Midbrain (tissue), 1 donor: ENCODE measurements around the gene SRSF12.
A peak's percentile ranks its signal among the peaks of the same experiment; 100 is the strongest.
"Not testable (repeated sequence)": the region's sequence is repeated elsewhere in the genome, so short reads cannot be mapped to it uniquely, and the experiment has no call there.

Experiments
- DNase-seq: peaks from one replicate; lab custom pipeline; 2025; lab: John Stamatoyannopoulos, UW

The SRSF12 gene

GRCh38 chr6:89128256-89128671, 10.4 kb upstream of the SRSF12 start:
- DNase-seq: not testable (repeated sequence)

- peak; percentile 41 for DNase-seq
Observed at GRCh38 chr6:89122625-89123024, 4.8 kb upstream of the SRSF12 start.

GRCh38 chr6:89121934-89122333, 4.1 kb upstream of the SRSF12 start:
- no peak for DNase-seq

DNA sequence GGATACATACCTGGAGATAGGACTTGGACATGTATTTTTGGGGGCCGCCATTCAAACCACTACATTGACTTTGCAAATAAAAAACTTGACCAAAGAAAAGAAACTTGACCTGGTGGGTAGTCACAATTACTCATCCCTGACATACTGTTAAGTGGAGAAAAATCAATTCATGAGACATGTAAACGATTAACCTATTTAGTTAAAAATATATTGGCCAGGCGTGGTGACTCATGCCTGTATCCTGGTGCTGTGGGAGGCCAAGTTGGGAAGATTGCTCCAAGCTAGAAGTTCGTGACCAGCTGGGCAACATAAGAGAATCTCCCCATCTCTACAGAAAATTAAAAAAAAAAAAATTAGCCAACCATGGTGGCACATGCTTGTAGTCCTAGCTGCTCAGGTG, 2.5 kb upstream of the SRSF12 start:
- no peak for DNase-seq

DNA sequence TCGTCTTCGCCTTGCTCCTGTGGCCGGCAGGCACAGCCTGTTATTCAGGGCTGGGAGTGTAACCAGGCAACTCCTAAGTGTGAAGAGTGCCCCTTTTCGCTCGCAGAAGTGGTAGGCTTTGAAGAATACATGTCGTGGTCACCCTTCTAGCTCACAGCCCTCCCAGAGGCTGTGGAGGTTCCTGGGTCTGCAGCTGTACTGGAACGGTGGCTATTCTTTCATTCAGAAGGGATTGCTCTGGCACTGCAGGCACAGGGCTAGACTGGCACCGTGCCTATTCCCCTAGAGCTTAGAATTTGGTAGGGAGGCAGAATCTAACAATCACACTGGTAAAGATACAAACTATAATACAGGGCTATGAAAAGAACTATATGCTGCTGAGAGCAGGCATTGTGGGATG, 1.1 kb upstream of the SRSF12 start:
- no peak for DNase-seq

GRCh38 chr6:89116702-89117101, 1.2 kb downstream of the SRSF12 start:
- DNase-seq: no peak

- no peak for DNase-seq
Observed at GRCh38 chr6:89111933-89112332, 5.9 kb downstream of the SRSF12 start.

DNA sequence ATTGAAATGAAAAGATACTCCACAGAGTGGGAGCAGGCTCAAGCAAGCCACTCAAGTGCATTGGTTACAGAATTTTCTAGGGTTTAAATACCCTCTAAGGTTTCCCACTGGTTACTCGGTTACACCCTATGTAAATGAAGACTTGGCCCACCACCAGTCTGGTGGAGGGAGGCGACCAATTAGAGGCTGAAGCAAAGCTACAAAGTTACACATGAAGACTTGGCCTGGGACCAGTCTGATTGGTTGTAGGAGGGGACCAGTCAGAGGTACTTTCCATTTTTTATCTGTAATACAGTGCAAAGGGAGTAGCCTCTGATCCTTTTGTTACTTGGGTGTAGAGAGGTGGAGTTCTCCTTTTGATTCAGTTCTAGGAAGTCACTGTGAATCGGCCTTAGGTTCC, 7.6 kb downstream of the SRSF12 start:
- DNase-seq: no peak

DNA sequence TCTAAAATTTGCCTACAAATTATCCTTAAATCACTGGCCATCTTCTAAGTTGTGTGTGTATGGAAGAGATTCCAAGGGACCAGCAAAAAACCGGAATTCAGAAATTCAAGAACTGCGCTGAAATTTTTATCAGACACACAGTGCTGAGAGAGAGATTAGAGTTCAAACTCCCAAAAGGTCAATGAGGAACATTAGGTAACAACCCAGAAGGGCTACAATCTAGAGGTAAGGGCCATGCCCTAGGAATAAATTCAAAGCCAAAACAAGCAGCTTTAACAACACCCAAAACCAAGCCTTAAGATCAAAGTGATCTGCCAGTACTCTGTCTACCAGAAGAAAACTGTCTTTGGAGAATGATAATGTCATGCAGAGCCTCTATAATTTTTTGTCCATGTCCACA, 17.8 kb downstream of the SRSF12 start:
- no peak for DNase-seq

GRCh38 chr6:89098461-89098860, 19.4 kb downstream of the SRSF12 start:
- DNase-seq: no peak

- DNase-seq: no peak
Observed at GRCh38 chr6:89087881-89088280, 30.0 kb downstream of the SRSF12 start.

DNA sequence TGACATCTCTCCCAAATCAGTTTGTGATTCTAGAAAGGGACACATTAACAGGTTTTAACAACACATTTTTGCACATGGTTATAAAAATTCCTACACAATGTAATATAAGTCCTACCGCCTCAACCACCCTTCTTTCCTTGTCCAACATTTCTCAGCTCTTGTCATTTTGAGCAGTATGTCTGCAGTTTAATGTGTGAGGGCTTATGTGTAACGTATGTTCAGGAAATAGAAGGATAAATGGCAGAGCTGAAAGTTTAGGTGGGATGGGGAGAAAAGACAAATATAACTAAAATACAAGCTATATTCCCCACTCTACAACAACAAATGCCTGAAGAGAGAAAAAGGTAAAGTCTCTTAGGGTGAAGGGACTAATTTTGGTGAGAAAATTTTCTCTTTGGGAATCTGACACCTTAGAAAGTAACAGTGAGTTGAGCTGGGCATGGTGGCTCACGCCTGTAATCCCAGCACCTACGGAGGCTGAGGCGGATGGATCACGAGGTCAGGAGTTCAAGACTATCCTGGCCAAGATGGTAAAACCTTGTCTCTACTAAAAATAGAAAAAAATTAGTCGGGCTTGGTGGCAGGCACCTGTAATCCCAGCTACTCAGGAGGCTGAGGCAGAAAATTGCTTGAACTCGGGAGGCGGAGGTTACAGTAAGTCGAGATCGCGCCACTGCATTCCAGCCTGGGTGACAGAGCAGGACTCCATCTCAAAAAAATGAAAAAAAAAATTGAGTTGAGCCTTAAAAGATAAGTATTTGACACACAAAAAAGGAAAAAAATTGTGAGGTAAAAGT, 32.3 kb downstream of the SRSF12 start:
- no peak for DNase-seq

DNA sequence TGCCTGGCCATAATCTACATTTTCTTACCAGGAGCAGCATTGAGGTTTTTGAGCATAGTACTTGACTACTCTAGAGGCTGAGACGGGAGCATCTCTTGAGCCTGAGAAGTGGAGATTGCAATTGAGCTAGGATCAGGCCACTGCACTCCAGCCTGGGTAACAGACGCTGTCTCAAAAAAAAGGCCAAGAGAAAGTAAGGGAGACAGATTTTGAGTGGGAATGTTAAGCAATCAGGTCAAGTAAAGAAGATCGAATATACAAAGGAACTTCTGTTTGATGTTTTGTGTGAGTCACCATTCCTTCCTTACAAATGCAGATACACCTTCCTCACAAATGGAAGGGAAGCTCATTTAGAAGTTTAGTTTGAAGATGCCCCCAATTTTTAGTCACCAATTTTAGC, 32.9 kb downstream of the SRSF12 start:
- DNase-seq: no peak

- DNase-seq: no peak
Observed at GRCh38 chr6:89084542-89084941, 33.3 kb downstream of the SRSF12 start.

DNA sequence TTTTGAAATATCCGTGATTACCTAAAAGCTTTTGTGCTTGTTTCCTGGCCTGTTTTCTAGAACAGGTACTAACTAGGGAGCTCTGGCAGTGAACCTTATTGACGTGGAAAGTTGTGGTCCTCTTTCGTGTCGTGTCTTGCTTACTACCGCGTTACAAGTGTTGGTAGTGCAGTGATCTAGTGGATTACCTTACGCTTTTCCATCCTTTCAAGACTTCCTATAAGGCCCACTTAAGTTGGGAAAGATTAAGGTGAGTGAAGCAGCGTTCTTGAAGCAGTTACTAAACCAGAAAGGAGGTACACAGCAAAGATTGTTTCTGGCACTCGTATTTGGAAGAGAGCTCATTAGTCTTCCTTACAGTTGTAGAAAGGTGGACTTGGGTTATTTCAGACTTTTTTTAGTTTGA, 35.4 kb downstream of the SRSF12 start:
- peak; percentile 21 for DNase-seq

GRCh38 chr6:89081423-89082322, 36.2 kb downstream of the SRSF12 start:
- DNase-seq: peak; percentile 98

- DNase-seq: no peak
Observed at GRCh38 chr6:89081129-89081422, 36.8 kb downstream of the SRSF12 start.

- peak; percentile 100 for DNase-seq
Observed at GRCh38 chr6:89080281-89081128, 37.4 kb downstream of the SRSF12 start, which contains the start of gene PNRC1. TSS of gene PNRC1 (plus strand) at chr6:89080751. CDS start at chr6:89080895, 144 bp downstream.

GRCh38 chr6:89079511-89080234, 38.2 kb downstream of the SRSF12 start:
- peak; percentile 77 for DNase-seq

GRCh38 chr6:89073840-89074239, 44.0 kb downstream of the SRSF12 start:
- no peak for DNase-seq

GRCh38 chr6:89073014-89073620, 44.8 kb downstream of the SRSF12 start:
- DNase-seq: peak; percentile 67
